KG1 (cell line): ENCODE measurements around the gene ANKIB1.
A peak's percentile ranks its signal among the peaks of the same experiment; 100 is the strongest.
"Not testable (repeated sequence)": the region's sequence is repeated elsewhere in the genome, so short reads cannot be mapped to it uniquely, and the experiment has no call there.

Source experiments
- DNase-seq: peaks from one replicate; lab custom pipeline; 2025; lab: John Stamatoyannopoulos, UW

Gene ANKIB1, protein sequence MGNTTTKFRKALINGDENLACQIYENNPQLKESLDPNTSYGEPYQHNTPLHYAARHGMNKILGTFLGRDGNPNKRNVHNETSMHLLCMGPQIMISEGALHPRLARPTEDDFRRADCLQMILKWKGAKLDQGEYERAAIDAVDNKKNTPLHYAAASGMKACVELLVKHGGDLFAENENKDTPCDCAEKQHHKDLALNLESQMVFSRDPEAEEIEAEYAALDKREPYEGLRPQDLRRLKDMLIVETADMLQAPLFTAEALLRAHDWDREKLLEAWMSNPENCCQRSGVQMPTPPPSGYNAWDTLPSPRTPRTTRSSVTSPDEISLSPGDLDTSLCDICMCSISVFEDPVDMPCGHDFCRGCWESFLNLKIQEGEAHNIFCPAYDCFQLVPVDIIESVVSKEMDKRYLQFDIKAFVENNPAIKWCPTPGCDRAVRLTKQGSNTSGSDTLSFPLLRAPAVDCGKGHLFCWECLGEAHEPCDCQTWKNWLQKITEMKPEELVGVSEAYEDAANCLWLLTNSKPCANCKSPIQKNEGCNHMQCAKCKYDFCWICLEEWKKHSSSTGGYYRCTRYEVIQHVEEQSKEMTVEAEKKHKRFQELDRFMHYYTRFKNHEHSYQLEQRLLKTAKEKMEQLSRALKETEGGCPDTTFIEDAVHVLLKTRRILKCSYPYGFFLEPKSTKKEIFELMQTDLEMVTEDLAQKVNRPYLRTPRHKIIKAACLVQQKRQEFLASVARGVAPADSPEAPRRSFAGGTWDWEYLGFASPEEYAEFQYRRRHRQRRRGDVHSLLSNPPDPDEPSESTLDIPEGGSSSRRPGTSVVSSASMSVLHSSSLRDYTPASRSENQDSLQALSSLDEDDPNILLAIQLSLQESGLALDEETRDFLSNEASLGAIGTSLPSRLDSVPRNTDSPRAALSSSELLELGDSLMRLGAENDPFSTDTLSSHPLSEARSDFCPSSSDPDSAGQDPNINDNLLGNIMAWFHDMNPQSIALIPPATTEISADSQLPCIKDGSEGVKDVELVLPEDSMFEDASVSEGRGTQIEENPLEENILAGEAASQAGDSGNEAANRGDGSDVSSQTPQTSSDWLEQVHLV

GRCh38 chr7:92245487-92246359, at the start of gene ANKIB1, which contains the start of gene KRIT1:
TSS of gene ANKIB1 (plus strand) at chr7:92245974. CDS start at chr7:92294979, 49,005 bp downstream.
TSS of gene KRIT1 (minus strand) at chr7:92245914. CDS start at chr7:92242135, 3,779 bp downstream.
- DNase-seq, result peak; percentile 88

DNA sequence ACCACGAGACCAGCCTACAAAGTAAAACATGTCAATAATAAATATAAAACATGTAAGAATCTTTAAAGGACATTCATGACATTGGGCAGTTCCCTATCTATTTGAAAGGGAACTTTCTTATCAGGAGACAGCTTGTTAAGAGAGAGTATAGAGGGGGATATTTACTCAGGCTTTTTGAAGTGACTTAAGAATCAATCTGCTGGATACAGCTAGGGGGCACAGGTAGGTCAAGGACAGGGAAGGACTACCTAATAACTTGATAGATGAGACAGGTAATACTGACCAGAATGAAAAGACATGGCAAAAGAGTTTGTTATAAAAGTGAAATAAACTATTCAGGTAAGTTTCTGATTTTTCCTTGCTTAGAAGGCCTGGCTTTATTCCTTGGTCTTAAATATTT, 45.0 kb upstream of the ANKIB1 start:
- DNase-seq, result no peak

DNA sequence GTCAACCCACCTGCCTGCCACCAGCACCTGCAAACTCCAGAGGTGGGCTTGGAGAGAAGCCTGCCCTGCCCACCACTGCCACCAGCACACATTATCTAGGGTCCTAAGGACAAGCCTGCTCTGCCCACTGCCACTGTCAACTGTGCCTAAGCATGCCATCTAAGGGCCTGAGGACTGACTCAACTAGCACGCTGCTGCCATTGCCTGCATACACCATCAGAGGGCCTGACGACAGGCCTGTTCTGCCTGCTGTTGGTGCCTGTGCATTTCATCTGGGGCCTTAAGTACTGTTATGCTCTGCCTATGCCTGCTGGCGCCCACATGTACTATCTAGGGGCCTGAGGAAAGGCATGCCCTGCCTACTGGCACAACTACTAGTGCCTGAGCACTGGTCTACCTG, 39.8 kb upstream of the ANKIB1 start:
- DNase-seq, result no peak

GRCh38 chr7:92206672-92207071, 39.1 kb upstream of the ANKIB1 start:
- no peak for DNase-seq

DNA sequence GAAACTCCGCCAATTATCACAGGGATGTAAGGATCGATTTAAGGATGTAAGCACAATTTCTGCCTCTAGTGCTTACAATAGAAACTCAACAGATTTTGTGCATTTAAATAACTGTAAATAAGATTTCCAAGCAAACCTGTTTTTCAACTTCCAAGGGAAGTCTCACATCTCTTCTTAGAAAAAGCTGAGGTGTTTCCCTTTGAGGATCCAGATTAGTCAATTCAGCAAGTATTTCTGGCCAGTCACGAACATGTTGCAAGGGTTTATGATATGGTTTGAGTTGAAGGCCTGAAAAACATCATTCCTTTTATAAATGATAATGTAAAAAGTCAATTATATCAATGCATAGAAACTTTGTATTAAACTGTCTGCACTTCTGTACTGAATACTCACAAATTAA, 24.0 kb upstream of the ANKIB1 start:
- DNase-seq, result no peak

- DNase-seq, result no peak
Measured at GRCh38 chr7:92226981-92227380, 18.8 kb upstream of the ANKIB1 start.

DNA sequence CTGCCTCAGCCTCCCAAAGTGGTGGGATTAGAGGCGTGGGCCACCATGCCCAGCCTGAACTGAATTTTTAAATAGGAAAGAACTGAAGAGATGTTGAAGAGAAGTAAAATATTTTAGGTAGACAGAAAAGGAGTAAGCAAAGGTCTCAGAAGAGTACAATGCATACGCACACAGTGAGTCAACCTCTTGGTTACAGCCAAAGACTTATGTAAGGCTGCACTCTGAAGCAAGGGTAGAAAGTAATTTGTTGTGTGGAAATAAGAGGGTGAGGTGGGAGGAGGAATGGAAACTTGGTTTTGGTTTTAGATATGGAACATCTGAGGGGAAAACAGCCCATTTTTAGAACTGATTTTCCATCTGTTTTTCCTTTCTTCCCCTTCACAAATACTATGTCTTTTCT, 17.7 kb upstream of the ANKIB1 start:
- no peak for DNase-seq

DNA sequence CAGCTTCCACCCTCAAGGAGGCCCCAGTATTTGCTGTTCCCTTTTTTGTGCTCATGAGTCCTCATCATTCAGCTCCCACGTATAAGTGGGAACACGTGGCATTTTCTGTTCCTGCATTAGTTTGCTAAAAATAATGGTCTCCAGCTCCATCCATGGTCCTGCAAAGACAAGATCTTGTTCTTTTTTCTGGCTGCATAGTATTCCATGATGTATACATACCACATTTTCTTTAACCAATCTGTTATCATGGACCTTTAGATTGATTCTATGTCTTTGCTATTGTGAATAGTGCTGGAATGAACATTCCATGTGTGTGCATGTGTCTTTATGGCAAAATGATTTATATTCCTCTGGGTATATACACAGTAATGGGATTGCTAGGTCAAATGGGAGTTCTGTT, 17.0 kb upstream of the ANKIB1 start:
- DNase-seq, result no peak

- no peak for DNase-seq
Measured at GRCh38 chr7:92230547-92230946, 15.2 kb upstream of the ANKIB1 start.

DNA sequence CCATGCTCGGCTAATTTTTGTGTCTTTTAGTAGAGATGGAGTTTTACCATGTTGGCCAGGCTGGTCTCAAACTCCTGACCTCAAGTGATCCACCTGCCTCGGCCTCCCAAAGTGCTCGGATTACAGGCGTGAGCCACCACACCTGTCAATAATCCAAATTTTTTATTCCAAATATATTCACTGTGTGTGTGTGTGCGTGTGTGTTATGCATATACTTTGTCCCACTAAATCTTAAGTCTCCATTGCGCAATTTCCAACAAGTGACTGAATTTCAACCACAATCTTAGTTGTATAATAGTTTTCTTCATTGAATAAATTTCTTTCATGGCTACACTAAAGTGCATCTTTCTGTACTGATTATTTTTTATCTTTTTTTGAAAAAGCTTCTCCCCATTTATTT, 2.8 kb upstream of the ANKIB1 start:
- no peak for DNase-seq

DNA sequence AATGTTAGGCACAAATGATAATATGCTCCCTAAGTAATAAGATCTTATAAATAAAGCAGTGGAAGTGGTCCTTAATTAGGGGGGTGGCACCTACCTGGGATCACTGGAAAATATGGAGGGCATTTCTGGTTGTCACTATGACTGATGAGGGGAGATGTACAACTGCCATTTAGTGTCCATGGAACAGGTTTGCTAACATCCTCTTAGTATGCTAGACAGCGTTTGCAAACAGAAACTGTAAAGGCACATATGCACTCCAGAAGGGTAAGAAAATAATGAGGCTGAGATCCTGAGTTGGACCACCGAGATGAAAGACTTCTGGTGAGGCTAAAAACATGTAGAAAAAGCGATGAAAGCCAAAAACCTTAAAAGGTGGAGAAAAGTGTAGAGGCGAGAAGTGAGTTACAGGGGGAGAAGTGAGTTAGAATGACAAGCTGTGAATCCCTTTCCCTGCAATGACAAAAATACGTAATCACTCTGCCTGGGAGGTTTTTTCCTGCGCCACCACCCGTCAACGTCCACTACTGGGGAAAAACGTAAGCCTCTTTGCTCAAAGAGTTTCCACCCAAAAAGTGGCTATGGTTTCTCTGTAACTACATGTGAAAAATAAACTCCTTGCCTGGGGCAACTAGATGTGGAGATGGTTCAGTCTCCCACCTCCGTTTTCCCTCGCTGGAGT, 827 bp upstream of the ANKIB1 start:
- peak; percentile 23 for DNase-seq

DNA sequence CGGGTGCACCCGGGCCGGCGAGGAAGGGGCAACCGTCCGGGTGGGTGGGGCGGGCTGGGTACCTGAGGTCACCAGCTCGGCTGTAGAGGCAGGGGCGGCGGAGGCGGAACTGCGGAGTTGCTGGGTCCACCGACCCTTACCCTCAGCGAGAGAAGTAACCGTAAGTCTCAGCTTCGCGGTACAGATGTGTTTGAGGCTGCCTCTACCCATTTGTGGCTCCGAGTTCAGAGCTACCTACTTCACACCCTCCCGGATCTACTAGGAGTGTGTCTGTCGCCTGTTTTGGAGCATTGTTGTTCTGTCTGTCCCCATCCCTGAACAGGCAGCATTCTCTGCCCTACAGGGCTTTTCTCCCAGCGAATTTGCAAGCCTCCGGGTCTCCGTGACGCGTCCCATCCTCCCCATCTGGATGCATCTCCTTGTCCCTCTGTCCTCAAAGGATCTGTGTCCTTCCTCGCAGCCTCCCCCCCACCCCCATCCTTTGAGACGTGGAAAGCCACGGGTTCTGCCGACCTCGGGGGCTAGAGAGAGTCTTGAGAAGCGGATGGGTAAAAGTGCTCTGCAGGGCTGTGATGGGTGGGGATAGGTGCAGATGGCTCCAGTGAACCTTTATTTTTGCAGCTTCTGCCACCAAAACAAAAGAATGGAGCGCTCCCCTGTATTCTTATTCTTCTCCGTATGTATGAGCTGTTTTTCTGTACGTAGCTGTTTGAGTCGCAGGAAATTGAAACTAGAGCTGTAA, 757 bp downstream of the ANKIB1 start:
- DNase-seq, result peak; percentile 32

DNA sequence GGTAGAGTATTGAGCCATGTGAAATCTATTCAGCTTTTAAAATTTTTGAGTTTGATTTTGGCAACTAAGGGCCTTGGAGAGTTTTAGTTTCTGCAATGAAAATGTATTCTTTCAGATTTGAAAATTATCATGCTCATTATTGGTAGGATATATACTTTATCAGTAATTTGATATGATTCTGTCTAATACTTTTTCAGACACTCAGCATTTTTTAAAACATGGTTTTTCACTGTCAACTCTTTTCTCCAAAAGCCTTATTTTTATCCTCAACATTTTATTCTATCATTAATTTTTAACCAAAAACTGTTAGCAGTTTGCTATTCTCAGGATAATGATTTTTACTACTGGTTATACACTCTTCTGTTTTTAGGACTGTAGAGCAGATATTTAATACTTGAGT, 4.8 kb downstream of the ANKIB1 start:
- DNase-seq, result no peak

DNA sequence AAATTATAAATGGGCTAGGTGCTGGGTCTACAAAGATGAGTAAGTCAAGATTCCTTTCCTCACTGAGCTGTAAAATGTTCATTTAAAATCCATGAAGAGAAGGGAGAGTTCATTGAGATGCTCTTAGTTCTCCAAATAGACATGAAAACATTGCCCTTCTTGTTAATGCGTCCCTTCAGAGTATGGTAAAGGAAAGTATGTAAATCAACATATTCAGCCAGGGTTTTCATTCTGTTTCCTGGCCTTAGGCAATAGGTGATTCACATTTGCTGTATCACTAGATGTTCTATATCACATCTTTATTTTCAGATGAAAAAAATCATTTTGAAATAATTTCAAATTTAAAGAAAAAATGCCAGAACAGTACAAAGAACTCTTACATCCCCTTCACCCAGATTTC, 5.4 kb downstream of the ANKIB1 start:
- DNase-seq, result no peak

GRCh38 chr7:92253251-92253650, 7.5 kb downstream of the ANKIB1 start:
- DNase-seq, result no peak

- DNase-seq, result not testable (repeated sequence)
Measured at GRCh38 chr7:92254800-92255199, 9.0 kb downstream of the ANKIB1 start.

GRCh38 chr7:92255308-92255707, 9.5 kb downstream of the ANKIB1 start:
- DNase-seq, result no peak

DNA sequence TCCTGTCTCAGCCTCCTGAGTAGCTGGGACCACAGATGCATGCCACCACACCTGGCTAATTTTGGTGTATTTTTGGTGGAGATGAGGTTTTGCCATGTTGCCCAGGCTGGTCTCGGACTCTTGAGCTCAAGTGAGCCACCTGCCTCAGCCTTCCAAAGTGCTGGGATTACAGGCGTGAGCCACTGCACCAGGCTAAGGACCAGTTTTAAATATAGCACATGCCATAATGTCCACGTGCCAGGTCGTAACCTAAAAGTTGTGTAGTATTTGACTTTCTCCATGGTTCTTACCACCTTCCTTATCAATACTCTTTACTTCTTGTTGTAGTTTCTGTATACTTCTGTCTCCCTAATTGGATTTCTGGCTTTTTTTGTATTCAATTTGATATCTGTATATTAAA, 13.3 kb downstream of the ANKIB1 start:
- no peak for DNase-seq

GRCh38 chr7:92259610-92260247, 14.0 kb downstream of the ANKIB1 start:
- no peak for DNase-seq
